ENCODE measurements around the gene ARMC6. TPM values are rescaled to one million over a fixed set of nuclear protein-coding genes. Genes with fewer than 3 reads are reported as not detected.

Gene ARMC6
- total and polyA plus RNA-seq, 2 of the 13 experiments (the other 11 are each of a cell fraction or from before 2014, with no cell fraction given) = 16.2 to 36.8 TPM

- TF ChIP-seq ZNF800 (CRISPR knock-in tag; IDR thresholded peaks at IDR 0.05) = peak; percentile 55; the same call in 1 of the 2 replicates
- TF ChIP-seq MIER2 (CRISPR knock-in tag; IDR thresholded peaks at IDR 0.05) = peak; percentile 63; the same call in 1 of the 2 replicates
- TF ChIP-seq CCDC6 (CRISPR knock-in tag; IDR thresholded peaks at IDR 0.05) = peak; percentile 94
- TF ChIP-seq, protein P1, sequence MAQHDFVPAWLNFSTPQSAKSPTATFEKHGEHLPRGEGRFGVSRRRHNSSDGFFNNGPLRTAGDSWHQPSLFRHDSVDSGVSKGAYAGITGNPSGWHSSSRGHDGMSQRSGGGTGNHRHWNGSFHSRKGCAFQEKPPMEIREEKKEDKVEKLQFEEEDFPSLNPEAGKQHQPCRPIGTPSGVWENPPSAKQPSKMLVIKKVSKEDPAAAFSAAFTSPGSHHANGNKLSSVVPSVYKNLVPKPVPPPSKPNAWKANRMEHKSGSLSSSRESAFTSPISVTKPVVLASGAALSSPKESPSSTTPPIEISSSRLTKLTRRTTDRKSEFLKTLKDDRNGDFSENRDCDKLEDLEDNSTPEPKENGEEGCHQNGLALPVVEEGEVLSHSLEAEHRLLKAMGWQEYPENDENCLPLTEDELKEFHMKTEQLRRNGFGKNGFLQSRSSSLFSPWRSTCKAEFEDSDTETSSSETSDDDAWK (CRISPR knock-in tag; IDR thresholded peaks at IDR 0.05) = no peak
- TF ChIP-seq ZNF33A (CRISPR knock-in tag; IDR thresholded peaks at IDR 0.05; ENCODE audit: borderline replicate concordance) = no peak
- no peak for TF ChIP-seq FOXA3 (CRISPR knock-in tag; IDR thresholded peaks at IDR 0.05)
- TF ChIP-seq SNAPC4 (CRISPR knock-in tag; IDR thresholded peaks at IDR 0.05) = 0 out of 2 replicates have a peak, but pooled peaks have one; percentile 46
- TF ChIP-seq TBX2 (CRISPR knock-in tag; IDR thresholded peaks at IDR 0.05; ENCODE audit: borderline replicate concordance) = peak; percentile 72; the same call in 1 of the 2 replicates
- peak; percentile 70; the same call in 1 of the 2 replicates for TF ChIP-seq ZNF276 (CRISPR knock-in tag; IDR thresholded peaks at IDR 0.05; ENCODE audit: low read depth)
- no peak for TF ChIP-seq HNRNPLL (IDR thresholded peaks at IDR 0.05; ENCODE audit: low read depth, low read length, poor library complexity, severe bottlenecking)
- TF ChIP-seq NFRKB (IDR thresholded peaks at IDR 0.05) = no peak
- TF ChIP-seq, protein P2, sequence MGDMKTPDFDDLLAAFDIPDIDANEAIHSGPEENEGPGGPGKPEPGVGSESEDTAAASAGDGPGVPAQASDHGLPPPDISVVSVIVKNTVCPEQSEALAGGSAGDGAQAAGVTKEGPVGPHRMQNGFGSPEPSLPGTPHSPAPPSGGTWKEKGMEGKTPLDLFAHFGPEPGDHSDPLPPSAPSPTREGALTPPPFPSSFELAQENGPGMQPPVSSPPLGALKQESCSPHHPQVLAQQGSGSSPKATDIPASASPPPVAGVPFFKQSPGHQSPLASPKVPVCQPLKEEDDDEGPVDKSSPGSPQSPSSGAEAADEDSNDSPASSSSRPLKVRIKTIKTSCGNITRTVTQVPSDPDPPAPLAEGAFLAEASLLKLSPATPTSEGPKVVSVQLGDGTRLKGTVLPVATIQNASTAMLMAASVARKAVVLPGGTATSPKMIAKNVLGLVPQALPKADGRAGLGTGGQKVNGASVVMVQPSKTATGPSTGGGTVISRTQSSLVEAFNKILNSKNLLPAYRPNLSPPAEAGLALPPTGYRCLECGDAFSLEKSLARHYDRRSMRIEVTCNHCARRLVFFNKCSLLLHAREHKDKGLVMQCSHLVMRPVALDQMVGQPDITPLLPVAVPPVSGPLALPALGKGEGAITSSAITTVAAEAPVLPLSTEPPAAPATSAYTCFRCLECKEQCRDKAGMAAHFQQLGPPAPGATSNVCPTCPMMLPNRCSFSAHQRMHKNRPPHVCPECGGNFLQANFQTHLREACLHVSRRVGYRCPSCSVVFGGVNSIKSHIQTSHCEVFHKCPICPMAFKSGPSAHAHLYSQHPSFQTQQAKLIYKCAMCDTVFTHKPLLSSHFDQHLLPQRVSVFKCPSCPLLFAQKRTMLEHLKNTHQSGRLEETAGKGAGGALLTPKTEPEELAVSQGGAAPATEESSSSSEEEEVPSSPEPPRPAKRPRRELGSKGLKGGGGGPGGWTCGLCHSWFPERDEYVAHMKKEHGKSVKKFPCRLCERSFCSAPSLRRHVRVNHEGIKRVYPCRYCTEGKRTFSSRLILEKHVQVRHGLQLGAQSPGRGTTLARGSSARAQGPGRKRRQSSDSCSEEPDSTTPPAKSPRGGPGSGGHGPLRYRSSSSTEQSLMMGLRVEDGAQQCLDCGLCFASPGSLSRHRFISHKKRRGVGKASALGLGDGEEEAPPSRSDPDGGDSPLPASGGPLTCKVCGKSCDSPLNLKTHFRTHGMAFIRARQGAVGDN (CRISPR knock-in tag; IDR thresholded peaks at IDR 0.05) = peak; percentile 99
Measured at GRCh38 chr19:19033426-19034203, at the start of gene ARMC6, which contains the start of gene SUGP2 (continued).

Data from HepG2 (cell line).